ENCODE results near the gene CDC6. TPM values are rescaled to one million over a fixed set of nuclear protein-coding genes. Genes with fewer than 3 reads are reported as not detected.

The CDC6 gene
- total and polyA plus RNA-seq, 8 donors: 0.71 to 3.3 (median 1.3) TPM

DNA sequence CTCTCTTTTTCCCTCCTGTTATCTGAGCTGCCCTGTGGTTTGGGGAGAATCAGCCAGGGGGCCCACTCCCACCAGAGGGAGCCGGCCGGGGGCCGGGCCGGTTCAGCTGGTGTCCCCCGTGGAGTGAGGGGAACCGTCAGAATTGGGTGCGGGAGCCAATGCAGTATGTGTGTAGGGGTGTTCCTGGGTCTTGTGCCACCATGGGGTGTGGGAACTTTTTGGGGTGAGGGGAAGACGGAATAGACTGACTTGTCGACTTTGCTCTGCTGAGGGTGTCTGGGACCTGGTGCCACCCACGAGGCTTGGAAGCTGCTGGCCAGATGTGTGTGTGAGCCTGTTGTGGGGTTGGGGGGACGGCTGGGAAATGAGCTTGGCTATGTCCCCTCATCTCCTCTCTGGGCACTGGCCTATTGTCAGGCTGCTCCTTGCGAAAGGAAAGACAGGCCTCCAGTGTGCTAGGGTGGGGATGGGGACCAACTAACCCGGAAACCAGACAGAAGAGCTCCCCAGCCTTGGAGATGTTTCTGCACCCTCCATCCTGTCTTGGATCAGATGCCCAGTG, 31.2 kb downstream of the CDC6 start:
- FAIRE-seq: no peak
- 9 to 13% methylated on average over 13 of the region's 13 CpGs for WGBS, 2 donors
- Histone ChIP-seq H3K4me1 (peaks cover 8 to 54% (median 22%) of the 10 kb centered on the region in 3 donors), H3K4me3 (peak overlapping the region; percentile 90 to 100 (median 98)), H3K27me3 (no peaks in the 10 kb centered on the region), H3K9me3 (no peaks in the 10 kb centered on the region), H3K36me3 (no peaks in the 10 kb centered on the region), H3K27ac (peak overlapping the region in 1 of 4 donors; percentile 82)
- intact Hi-C loops (cut with DNase I): no loop called here
- no peak for ATAC-seq
- DNase-seq: peak in 3 of 6 donors; percentile 23 to 62 (median 58)
- TF ChIP-seq, protein P1, sequence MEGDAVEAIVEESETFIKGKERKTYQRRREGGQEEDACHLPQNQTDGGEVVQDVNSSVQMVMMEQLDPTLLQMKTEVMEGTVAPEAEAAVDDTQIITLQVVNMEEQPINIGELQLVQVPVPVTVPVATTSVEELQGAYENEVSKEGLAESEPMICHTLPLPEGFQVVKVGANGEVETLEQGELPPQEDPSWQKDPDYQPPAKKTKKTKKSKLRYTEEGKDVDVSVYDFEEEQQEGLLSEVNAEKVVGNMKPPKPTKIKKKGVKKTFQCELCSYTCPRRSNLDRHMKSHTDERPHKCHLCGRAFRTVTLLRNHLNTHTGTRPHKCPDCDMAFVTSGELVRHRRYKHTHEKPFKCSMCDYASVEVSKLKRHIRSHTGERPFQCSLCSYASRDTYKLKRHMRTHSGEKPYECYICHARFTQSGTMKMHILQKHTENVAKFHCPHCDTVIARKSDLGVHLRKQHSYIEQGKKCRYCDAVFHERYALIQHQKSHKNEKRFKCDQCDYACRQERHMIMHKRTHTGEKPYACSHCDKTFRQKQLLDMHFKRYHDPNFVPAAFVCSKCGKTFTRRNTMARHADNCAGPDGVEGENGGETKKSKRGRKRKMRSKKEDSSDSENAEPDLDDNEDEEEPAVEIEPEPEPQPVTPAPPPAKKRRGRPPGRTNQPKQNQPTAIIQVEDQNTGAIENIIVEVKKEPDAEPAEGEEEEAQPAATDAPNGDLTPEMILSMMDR (IDR thresholded peaks at IDR 0.05): no peak

- intact Hi-C loops (cut with DNase I): no loop called here
- H3K4me3 ChIP-seq: peak overlapping the region in 1 of 4 donors; percentile 100
- no peak for ATAC-seq
These were observed 32.2 kb downstream of the CDC6 start for GRCh38 chr17:40319651-40320540.

DNA sequence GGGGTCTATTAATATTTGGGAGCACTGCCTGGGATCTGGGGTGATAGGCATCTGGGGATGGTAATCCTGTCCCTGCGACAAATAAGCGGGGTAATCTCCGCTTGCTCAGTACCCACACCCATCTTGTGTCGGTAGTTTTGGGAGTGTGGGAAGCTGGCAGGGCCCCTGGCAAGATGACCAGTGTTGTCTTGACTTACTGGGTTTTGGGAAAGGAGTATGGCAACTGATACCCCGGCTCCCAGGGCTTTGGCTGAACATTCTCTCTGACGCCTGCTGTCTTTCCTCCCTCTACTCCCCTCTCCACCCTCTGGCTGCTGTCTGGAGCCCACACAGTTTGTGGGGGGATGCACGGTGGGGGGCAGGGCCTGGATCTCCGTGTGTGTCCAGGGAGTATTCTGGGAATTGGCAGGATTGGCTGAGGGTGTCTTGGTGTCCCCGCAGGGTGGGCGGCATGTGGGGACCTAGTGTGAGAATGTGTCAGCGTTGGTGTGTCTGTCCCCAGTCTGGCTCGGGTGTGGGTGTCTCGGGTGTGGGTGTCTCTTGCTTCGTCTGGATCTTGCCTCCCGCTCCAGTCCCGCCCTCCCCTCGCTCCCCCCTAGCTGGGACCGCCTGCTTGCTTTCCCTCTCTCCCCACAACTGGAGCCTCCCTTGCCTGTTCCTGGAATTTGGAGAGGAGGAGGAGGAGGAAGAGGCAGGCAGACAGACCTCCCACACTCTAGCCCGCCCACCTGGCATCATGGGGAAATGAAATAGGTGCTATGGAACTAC, 33.3 kb downstream of the CDC6 start:
- peak overlapping the region in 3 of 4 donors; percentile 22 to 59 (median 42) for H3K27ac ChIP-seq
- H3K4me3 ChIP-seq: peak overlapping the region in 1 of 4 donors; percentile 100
- H3K36me3 ChIP-seq: no peaks in the 10 kb centered on the region
- H3K27me3 ChIP-seq: no peaks in the 10 kb centered on the region
- TF ChIP-seq, protein P1 (IDR thresholded peaks at IDR 0.05): no peak
- no peaks in the 10 kb centered on the region for H3K9me3 ChIP-seq
- ATAC-seq: no peak
- H3K4me1 ChIP-seq: peaks cover under 1 to 45% (median 22%) of the 10 kb centered on the region in 3 donors
- no peak for FAIRE-seq
- 54 to 57% methylated on average over 19 of the region's 19 CpGs for WGBS, 2 donors
- intact Hi-C loops (cut with DNase I): no loop called here
- peak in 3 of 6 donors; percentile 35 to 60 (median 56) for DNase-seq

More at GRCh38 chr17:40319651-40320540, 32.2 kb downstream of the CDC6 start:
- 58 to 60% methylated on average over 11 of the region's 11 CpGs for WGBS, 2 donors
- Histone ChIP-seq H3K27me3 (no peaks in the 10 kb centered on the region), H3K9me3 (no peaks in the 10 kb centered on the region), H3K36me3 (no peaks in the 10 kb centered on the region), H3K4me1 (peaks cover 3 to 51% (median 22%) of the 10 kb centered on the region in 3 donors), H3K27ac (peak overlapping the region in 1 of 4 donors; percentile 22)
- FAIRE-seq (no peak), DNase-seq (peak in 4 of 6 donors; percentile 35 to 84 (median 74))
- TF ChIP-seq, protein P1 (IDR thresholded peaks at IDR 0.05): no peak

- DNase-seq: peak in 1 of 6 donors; percentile 49
- no peak for ATAC-seq
These were observed 33.8 kb downstream of the CDC6 start for GRCh38 chr17:40321524-40321929.

More at GRCh38 chr17:40321524-40321929, 33.8 kb downstream of the CDC6 start:
- TF ChIP-seq, protein P1 (IDR thresholded peaks at IDR 0.05): no peak
- Histone ChIP-seq H3K4me1 (peaks cover 7 to 45% (median 16%) of the 10 kb centered on the region in 3 donors), H3K27ac (peak overlapping the region in 3 of 4 donors; percentile 42 to 77 (median 59)), H3K27me3 (no peaks in the 10 kb centered on the region), H3K36me3 (no peaks in the 10 kb centered on the region), H3K9me3 (no peaks in the 10 kb centered on the region), H3K4me3 (peak overlapping the region in 1 of 4 donors; percentile 100)
- intact Hi-C loops (cut with DNase I): no loop called here
- FAIRE-seq: no peak
- 55 to 64% methylated on average over 4 of the region's 4 CpGs for WGBS, 2 donors
